ENCODE results near the gene FHIT.

- no peak for TF ChIP-seq CTCF (IDR thresholded peaks at IDR 0.05)
- TF ChIP-seq POLR2A (IDR thresholded peaks at IDR 0.05) = no peak
These were observed 1091.0 kb downstream of the FHIT start for GRCh38 chr3:60160111-60160821.
